GM23338 (cell line): ENCODE results near the gene COL8A2. TPM values are rescaled to one million over a fixed set of nuclear protein-coding genes. Genes with fewer than 3 reads are reported as not detected.

Experiments used
- ATAC-seq: fragments of 200-7000 bp; cut with Tn5 transposase; 3 replicates; pipeline ENCODE4 v1.9.1; 2020
- DNase-seq: peaks from one replicate; pipeline ENCODE4 v3.0.0-alpha.2; 2015; ENCODE audit warnings: low spot score
- H2AFZ ChIP-seq: fragments of 200-600 bp; sonication (generic); 2 replicates; pipeline ENCODE4 v1.8.0; 2016; ENCODE audit warnings: antibody characterized with exemption, mild to moderate bottlenecking, moderate library complexity
- H3F3A ChIP-seq: fragments of 200-600 bp; sonication (generic); replicated peaks from 2 replicates; pipeline ENCODE4 v1.8.0; 2017; ENCODE audit warnings: antibody characterized with exemption, mixed run types, low read depth
- H3K27ac ChIP-seq: fragments of 200-600 bp; sonication (generic); 2 replicates; pipeline ENCODE4 v1.6.1; 2016; ENCODE audit warnings: low read depth
- H3K27me3 ChIP-seq: fragments of 200-600 bp; sonication (generic); 2 replicates; pipeline ENCODE4 v1.8.0; 2016; ENCODE audit warnings: mild to moderate bottlenecking, mixed run types, moderate library complexity; ENCODE audit not compliant: insufficient read depth
- H3K36me3 ChIP-seq: fragments of 200-600 bp; sonication (generic); 2 replicates; pipeline ENCODE4 v1.8.0; 2016; ENCODE audit warnings: mild to moderate bottlenecking; ENCODE audit not compliant: insufficient read depth
- H3K4me1 ChIP-seq: fragments of 200-600 bp; sonication (generic); 2 replicates; pipeline ENCODE4 v1.8.0; 2016; ENCODE audit warnings: mild to moderate bottlenecking, moderate library complexity; ENCODE audit not compliant: insufficient read depth
- H3K4me2 ChIP-seq: fragments of 200-600 bp; sonication (generic); 2 replicates; pipeline ENCODE4 v1.7.1; 2017; ENCODE audit warnings: mixed run types
- H3K4me3 ChIP-seq: fragments of 200-600 bp; sonication (generic); 2 replicates; pipeline ENCODE4 v1.6.1; 2016; ENCODE audit warnings: mixed run types
- H3K79me2 ChIP-seq: fragments of 200-600 bp; sonication (generic); replicated peaks from 2 replicates; pipeline ENCODE4 v1.8.0; 2017; ENCODE audit warnings: mild to moderate bottlenecking; ENCODE audit not compliant: insufficient read depth
- H3K9me2 ChIP-seq: fragments of 200-600 bp; sonication (generic); 2 replicates; pipeline ENCODE4 v1.8.0; 2017; ENCODE audit not compliant: insufficient read depth
- H4K20me1 ChIP-seq: fragments of 200-600 bp; sonication (generic); replicated peaks from 2 replicates; pipeline ENCODE4 v1.8.0; 2017; ENCODE audit warnings: mild to moderate bottlenecking; ENCODE audit not compliant: insufficient read depth
- H3K27ac Mint-ChIP-seq: 2 replicates; pipeline ENCODE4 v1.8.0; 2020; ENCODE audit warnings: inconsistent platforms, mild to moderate bottlenecking, moderate library complexity, mixed read lengths
- H3K27me3 Mint-ChIP-seq: 3 replicates; pipeline ENCODE4 v1.8.0; 2022; ENCODE audit warnings: low read depth, mild to moderate bottlenecking, moderate library complexity, mixed read lengths, inconsistent platforms; ENCODE audit not compliant: insufficient read depth, poor library complexity
- H3K36me3 Mint-ChIP-seq: 3 replicates; pipeline ENCODE4 v1.8.0; 2021; ENCODE audit warnings: low read depth, mild to moderate bottlenecking, inconsistent platforms, moderate library complexity, mixed read lengths
- H3K4me1 Mint-ChIP-seq: 3 replicates; pipeline ENCODE4 v1.8.0; 2020; ENCODE audit warnings: mild to moderate bottlenecking, inconsistent platforms, mixed read lengths
- H3K4me3 Mint-ChIP-seq: 3 replicates; pipeline ENCODE4 v1.8.0; 2021; ENCODE audit warnings: moderate library complexity, mild to moderate bottlenecking, inconsistent platforms, mixed read lengths
- H3K9me3 Mint-ChIP-seq: 3 replicates; pipeline ENCODE4 v1.8.0; 2020; ENCODE audit warnings: moderate library complexity, mild to moderate bottlenecking, inconsistent platforms, mixed read lengths
- ETS1 ChIP-seq: IDR thresholded peaks from 2 replicates; pipeline ENCODE4 v1.6.1; 2016; ENCODE audit warnings: antibody characterized with exemption
- EZH2 ChIP-seq: fragments of 200-600 bp; sonication (generic); IDR thresholded peaks from one replicate; pipeline ENCODE4 v1.8.0; 2017; ENCODE audit warnings: antibody characterized with exemption, mild to moderate bottlenecking, low read depth; ENCODE audit not compliant: unreplicated experiment
- EZH2phosphoT487 ChIP-seq: fragments of 200-600 bp; sonication (generic); IDR thresholded peaks from one replicate; pipeline ENCODE4 v1.8.1; 2018; ENCODE audit warnings: antibody characterized with exemption; ENCODE audit not compliant: unreplicated experiment
- JUNB ChIP-seq: IDR thresholded peaks from one replicate; pipeline ENCODE4 v1.6.1; 2016; ENCODE audit warnings: antibody characterized with exemption; ENCODE audit not compliant: unreplicated experiment
- ZNF331 ChIP-seq: fragments of 250-450 bp; sonication (Bioruptor Pico); IDR thresholded peaks from 2 replicates; pipeline ENCODE4 v1.5.0; 2020; ENCODE audit warnings: low read depth, mild to moderate bottlenecking, moderate library complexity
- polyA plus RNA-seq: library from polyadenylated mRNA; unstranded; fragments of >200 nt; fragmentation: Nextera tagmentation; extraction: Ambion mirVana; gene quantifications from 2 replicates; pipeline ENCODE4 v1.2.1, GENCODE V29; 2016
- total RNA-seq: library from RNA; depleted of rRNA; stranded (reverse); fragments of >200 nt; shearing (Covaris generic); gene quantifications from 2 replicates; pipeline ENCODE4 v1.2.3, GENCODE V29; 2014
- TF ChIP-seq, protein P1 (sequence below): fragments of 250-450 bp; sonication (Bioruptor Pico); IDR thresholded peaks from 2 replicates; pipeline ENCODE4 v1.5.0; 2020; ENCODE audit warnings: mild to moderate bottlenecking, moderate library complexity

Gene COL8A2
- total and polyA plus RNA-seq, 2 experiments from 2014 or later, result 0.95 to 4.9 TPM

DNA sequence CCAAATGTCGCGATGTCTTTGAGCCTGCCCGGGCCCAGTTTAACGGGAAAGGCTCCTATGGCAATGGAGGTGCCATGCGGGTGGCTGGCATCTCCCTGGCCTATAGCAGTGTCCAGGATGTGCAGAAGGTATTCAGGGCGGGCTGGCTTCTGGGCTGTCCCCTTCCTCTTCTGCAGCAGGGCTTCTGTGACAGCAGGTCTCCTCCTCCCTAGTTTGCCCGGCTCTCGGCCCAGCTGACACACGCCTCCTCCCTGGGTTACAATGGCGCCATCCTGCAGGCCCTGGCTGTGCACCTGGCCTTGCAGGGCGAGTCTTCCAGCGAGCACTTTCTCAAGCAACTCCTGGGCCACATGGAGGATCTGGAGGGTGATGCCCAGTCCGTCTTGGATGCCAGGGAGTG, 33.3 kb downstream of the COL8A2 start (continued):
- TF ChIP-seq, protein P1, sequence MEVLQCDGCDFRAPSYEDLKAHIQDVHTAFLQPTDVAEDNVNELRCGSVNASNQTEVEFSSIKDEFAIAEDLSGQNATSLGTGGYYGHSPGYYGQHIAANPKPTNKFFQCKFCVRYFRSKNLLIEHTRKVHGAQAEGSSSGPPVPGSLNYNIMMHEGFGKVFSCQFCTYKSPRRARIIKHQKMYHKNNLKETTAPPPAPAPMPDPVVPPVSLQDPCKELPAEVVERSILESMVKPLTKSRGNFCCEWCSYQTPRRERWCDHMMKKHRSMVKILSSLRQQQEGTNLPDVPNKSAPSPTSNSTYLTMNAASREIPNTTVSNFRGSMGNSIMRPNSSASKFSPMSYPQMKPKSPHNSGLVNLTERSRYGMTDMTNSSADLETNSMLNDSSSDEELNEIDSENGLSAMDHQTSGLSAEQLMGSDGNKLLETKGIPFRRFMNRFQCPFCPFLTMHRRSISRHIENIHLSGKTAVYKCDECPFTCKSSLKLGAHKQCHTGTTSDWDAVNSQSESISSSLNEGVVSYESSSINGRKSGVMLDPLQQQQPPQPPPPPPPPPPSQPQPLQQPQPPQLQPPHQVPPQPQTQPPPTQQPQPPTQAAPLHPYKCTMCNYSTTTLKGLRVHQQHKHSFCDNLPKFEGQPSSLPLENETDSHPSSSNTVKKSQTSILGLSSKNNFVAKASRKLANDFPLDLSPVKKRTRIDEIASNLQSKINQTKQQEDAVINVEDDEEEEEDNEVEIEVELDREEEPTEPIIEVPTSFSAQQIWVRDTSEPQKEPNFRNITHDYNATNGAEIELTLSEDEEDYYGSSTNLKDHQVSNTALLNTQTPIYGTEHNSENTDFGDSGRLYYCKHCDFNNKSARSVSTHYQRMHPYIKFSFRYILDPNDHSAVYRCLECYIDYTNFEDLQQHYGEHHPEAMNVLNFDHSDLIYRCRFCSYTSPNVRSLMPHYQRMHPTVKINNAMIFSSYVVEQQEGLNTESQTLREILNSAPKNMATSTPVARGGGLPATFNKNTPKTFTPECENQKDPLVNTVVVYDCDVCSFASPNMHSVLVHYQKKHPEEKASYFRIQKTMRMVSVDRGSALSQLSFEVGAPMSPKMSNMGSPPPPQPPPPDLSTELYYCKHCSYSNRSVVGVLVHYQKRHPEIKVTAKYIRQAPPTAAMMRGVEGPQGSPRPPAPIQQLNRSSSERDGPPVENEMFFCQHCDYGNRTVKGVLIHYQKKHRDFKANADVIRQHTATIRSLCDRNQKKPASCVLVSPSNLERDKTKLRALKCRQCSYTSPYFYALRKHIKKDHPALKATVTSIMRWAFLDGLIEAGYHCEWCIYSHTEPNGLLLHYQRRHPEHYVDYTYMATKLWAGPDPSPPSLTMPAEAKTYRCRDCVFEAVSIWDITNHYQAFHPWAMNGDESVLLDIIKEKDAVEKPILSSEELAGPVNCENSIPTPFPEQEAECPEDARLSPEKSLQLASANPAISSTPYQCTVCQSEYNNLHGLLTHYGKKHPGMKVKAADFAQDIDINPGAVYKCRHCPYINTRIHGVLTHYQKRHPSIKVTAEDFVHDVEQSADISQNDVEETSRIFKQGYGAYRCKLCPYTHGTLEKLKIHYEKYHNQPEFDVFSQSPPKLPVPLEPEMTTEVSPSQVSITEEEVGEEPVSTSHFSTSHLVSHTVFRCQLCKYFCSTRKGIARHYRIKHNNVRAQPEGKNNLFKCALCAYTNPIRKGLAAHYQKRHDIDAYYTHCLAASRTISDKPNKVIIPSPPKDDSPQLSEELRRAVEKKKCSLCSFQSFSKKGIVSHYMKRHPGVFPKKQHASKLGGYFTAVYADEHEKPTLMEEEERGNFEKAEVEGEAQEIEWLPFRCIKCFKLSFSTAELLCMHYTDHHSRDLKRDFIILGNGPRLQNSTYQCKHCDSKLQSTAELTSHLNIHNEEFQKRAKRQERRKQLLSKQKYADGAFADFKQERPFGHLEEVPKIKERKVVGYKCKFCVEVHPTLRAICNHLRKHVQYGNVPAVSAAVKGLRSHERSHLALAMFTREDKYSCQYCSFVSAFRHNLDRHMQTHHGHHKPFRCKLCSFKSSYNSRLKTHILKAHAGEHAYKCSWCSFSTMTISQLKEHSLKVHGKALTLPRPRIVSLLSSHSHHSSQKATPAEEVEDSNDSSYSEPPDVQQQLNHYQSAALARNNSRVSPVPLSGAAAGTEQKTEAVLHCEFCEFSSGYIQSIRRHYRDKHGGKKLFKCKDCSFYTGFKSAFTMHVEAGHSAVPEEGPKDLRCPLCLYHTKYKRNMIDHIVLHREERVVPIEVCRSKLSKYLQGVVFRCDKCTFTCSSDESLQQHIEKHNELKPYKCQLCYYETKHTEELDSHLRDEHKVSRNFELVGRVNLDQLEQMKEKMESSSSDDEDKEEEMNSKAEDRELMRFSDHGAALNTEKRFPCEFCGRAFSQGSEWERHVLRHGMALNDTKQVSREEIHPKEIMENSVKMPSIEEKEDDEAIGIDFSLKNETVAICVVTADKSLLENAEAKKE (CRISPR knock-in tag), result no peak
- TF ChIP-seq JUNB, result no peak
- no peak for TF ChIP-seq EZH2
- no peak for TF ChIP-seq ZNF331 (CRISPR knock-in tag)

GRCh38 chr1:36091141-36091540, 33.9 kb downstream of the COL8A2 start:
- H3K36me3 Mint-ChIP-seq, result peaks cover 31% of the 10 kb centered on the region
- H3K27ac Mint-ChIP-seq, result no peak overlapping the region
- no peaks in the 10 kb centered on the region; the same call in 2 of the 3 replicates for H3K9me3 Mint-ChIP-seq

More at GRCh38 chr1:36091141-36091540, 33.9 kb downstream of the COL8A2 start:
- Histone ChIP-seq H3K9me2 (no peaks in the 10 kb centered on the region), H4K20me1 (peaks cover 3% of the 10 kb centered on the region; the same call in 1 of the 2 replicates), H3K4me2 (no peak overlapping the region), H3K27ac (no peak overlapping the region), H3K4me3 (no peak overlapping the region), H3K27me3 (no peaks in the 10 kb centered on the region), H3F3A (0 out of 2 replicates have a peak, but pooled peaks cover 8% of the 10 kb centered on the region), H3K36me3 (peaks cover 13% of the 10 kb centered on the region; the same call in 1 of the 2 replicates), H3K79me2 (peaks cover 13% of the 10 kb centered on the region), H3K4me1 (peaks cover 6% of the 10 kb centered on the region; the same call in 1 of the 2 replicates), H2AFZ (no peak overlapping the region)
- Mint-ChIP-seq H3K4me3 (no peak overlapping the region), H3K4me1 (peaks cover 14% of the 10 kb centered on the region), H3K27me3 (peaks cover 3% of the 10 kb centered on the region)
- no peak for TF ChIP-seq ETS1
- TF ChIP-seq EZH2phosphoT487, result no peak
- DNase-seq, result no peak
- ATAC-seq, result no peak
